ENCODE results near the gene PDE3A. TPM values are rescaled to one million over a fixed set of nuclear protein-coding genes. Genes with fewer than 3 reads are reported as not detected.

PDE3A gene
- total and polyA plus RNA-seq, 10 of the 15 experiments (the other 5 are each of a cell fraction or from before 2014, with no cell fraction given): 0.01 to 2.6 (median 1.5) TPM

- TF ChIP-seq E4F1 (IDR thresholded peaks at IDR 0.05; ENCODE audit: borderline replicate concordance, partially characterized antibody) (no peak), ESRRA (IDR thresholded peaks at IDR 0.05; ENCODE audit: low read length) (no peak), MTA2 (IDR thresholded peaks at IDR 0.05; ENCODE audit: low read depth) (no peak), ZNF274 (IDR thresholded peaks at IDR 0.05; ENCODE audit: insufficient read depth, insufficient read length) (no peak), GABPA (IDR thresholded peaks at IDR 0.05; ENCODE audit: low read depth) (no peak), CHD1 (IDR thresholded peaks at IDR 0.05; ENCODE audit: low read depth, low read length) (no peak), SP1 (IDR thresholded peaks at IDR 0.05; ENCODE audit: low read depth, low read length) (no peak)
Measured at GRCh38 chr12:20392339-20392738, 24.0 kb downstream of the PDE3A start (continued).

GRCh38 chr12:20393707-20394106 lies 25.4 kb downstream of the PDE3A start:
- ChIA-PET RAD21 (ENCODE audit: unreplicated experiment) (no interaction called here), SMC1A (ENCODE audit: uncharacterized antibody, unreplicated experiment) (no interaction called here), POLR2A (no interaction called here), CTCF (no interaction called here)
- Histone ChIP-seq H3K4me2 (ENCODE audit: control insufficient read depth, insufficient read depth) (no peak overlapping the region), H3K4me1 (ENCODE audit: control insufficient read depth, insufficient read depth, low read length) (no peaks in the 10 kb centered on the region), H3K79me2 (ENCODE audit: control insufficient read depth, insufficient read depth, low read length) (no peaks in the 10 kb centered on the region), H3K36me3 (ENCODE audit: control insufficient read depth in 2 of 2, insufficient read depth in 2 of 2, low read length in 1 of 2) (no peaks in the 10 kb centered on the region), H2AFZ (ENCODE audit: control insufficient read depth, low read depth, low read length) (no peak overlapping the region), H3K27me3 (replicated peaks in 1 of 2; ENCODE audit: control insufficient read depth in 2 of 2, insufficient read depth in 2 of 2, low read length in 1 of 2) (no peaks in the 10 kb centered on the region), H3K9me3 (replicated peaks; ENCODE audit: control insufficient read depth, insufficient read depth, low read length) (no peaks in the 10 kb centered on the region), H4K20me1 (ENCODE audit: control insufficient read depth, insufficient read depth) (no peaks in the 10 kb centered on the region), H3K9ac (ENCODE audit: control insufficient read depth, insufficient read depth, low read length) (no peak overlapping the region), H3K27ac (ENCODE audit: control insufficient read depth, insufficient read depth) (no peak overlapping the region), H3K4me3 (no peak overlapping the region)
- 43% methylated on average over 5 of the region's 5 CpGs for WGBS (ENCODE audit: insufficient coverage, insufficient replicate concordance, low lambda C conversion rate, missing lambda C conversion rate)
- ATAC-seq (no peak), DNase-seq (ENCODE audit: low read depth, low spot score) (no peak), FAIRE-seq (no peak)
- in situ Hi-C loops (cut with MboI): no loop called here
- intact Hi-C loops (cut with micrococcal nuclease; ENCODE audit: unreplicated experiment): no loop called here
- no TSS peak for BruUV-seq (replicated peaks)
- TF ChIP-seq ZNF217 (IDR thresholded peaks at IDR 0.05): no peak
